GM21360 (cell line): Measurements from ENCODE around the gene LIPM.
"Not testable (repeated sequence)": the region's sequence is repeated elsewhere in the genome, so short reads cannot be mapped to it uniquely, and the experiment has no call there.

ENCODE experiments used
- ATAC-seq: cut with Tn5 transposase; IDR thresholded peaks from one replicate; pipeline ENCODE4 v1.9.1; 2021; ENCODE audit warnings: mild to moderate bottlenecking, moderate library complexity; ENCODE audit not compliant: unreplicated experiment

LIPM gene

GRCh38 chr10:88837632-88838031 lies 35.1 kb downstream of the LIPM start:
- not testable (repeated sequence) for ATAC-seq

- ATAC-seq, result no peak
These were observed 36.3 kb downstream of the LIPM start for GRCh38 chr10:88838766-88839350.

- ATAC-seq, result no peak
These were observed 37.6 kb downstream of the LIPM start for GRCh38 chr10:88840104-88840503.

GRCh38 chr10:88840881-88841280 lies 38.4 kb downstream of the LIPM start:
- no peak for ATAC-seq

- no peak for ATAC-seq
These were observed 39.0 kb downstream of the LIPM start for GRCh38 chr10:88841316-88842111.

- ATAC-seq, result no peak
These were observed 40.6 kb downstream of the LIPM start for GRCh38 chr10:88843171-88843570.

GRCh38 chr10:88848499-88848898 lies 46.0 kb downstream of the LIPM start:
- no peak for ATAC-seq

GRCh38 chr10:88849234-88849633 lies 46.7 kb downstream of the LIPM start:
- ATAC-seq, result no peak

- ATAC-seq, result no peak
These were observed 48.2 kb downstream of the LIPM start for GRCh38 chr10:88850712-88851111.

GRCh38 chr10:88851706-88852105 lies 49.2 kb downstream of the LIPM start, which contains the start of gene ANKRD22:
Gene ANKRD22 (minus strand): TSS chr10:88851844. CDS start chr10:88851607, 237 bp downstream.
- ATAC-seq, result no peak

GRCh38 chr10:88852327-88852726 lies 49.8 kb downstream of the LIPM start:
- no peak for ATAC-seq

GRCh38 chr10:88853155-88853881 lies 50.8 kb downstream of the LIPM start:
- no peak for ATAC-seq

- no peak for ATAC-seq
These were observed 52.2 kb downstream of the LIPM start for GRCh38 chr10:88854684-88855083.

- no peak for ATAC-seq
These were observed 55.3 kb downstream of the LIPM start for GRCh38 chr10:88857831-88858230.

- ATAC-seq, result no peak
These were observed 56.0 kb downstream of the LIPM start for GRCh38 chr10:88858491-88858890.

- ATAC-seq, result no peak
These were observed 58.5 kb downstream of the LIPM start for GRCh38 chr10:88861036-88861435.

- no peak for ATAC-seq
These were observed 62.8 kb downstream of the LIPM start for GRCh38 chr10:88865281-88865876.

- no peak for ATAC-seq
These were observed 63.9 kb downstream of the LIPM start for GRCh38 chr10:88866454-88866853.

- ATAC-seq, result no peak
These were observed 67.6 kb downstream of the LIPM start for GRCh38 chr10:88870089-88870488.
